VCaP (cell line): ENCODE results near the gene SLC34A3.
A peak's percentile ranks its signal among the peaks of the same experiment; 100 is the strongest.

ENCODE experiments used
- H3K27ac ChIP-seq: fragments of 450-650 bp; 2 replicates; pipeline ENCODE4 v1.5.1; 2017
- CTCF ChIP-seq: fragments of 450-650 bp; conservative IDR thresholded peaks from 2 replicates; pipeline ENCODE4 v1.5.1; 2017; ENCODE audit warnings: mild to moderate bottlenecking, moderate library complexity

SLC34A3 gene

GRCh38 chr9:137224830-137225694, 5.6 kb upstream of the SLC34A3 start, which contains the start of gene CYSRT1:
TSS of gene CYSRT1 (plus strand) at chr9:137225174. CDS start at chr9:137225622, 448 bp downstream.
- peak within 1 kb of the TSS; percentile 97 for H3K27ac ChIP-seq
- no peak for TF ChIP-seq CTCF

- no peak for TF ChIP-seq CTCF
- H3K27ac ChIP-seq: peak overlapping the region; percentile 97
These were observed 4.9 kb upstream of the SLC34A3 start for GRCh38 chr9:137225699-137226331.

- no peak for TF ChIP-seq CTCF
- H3K27ac ChIP-seq: peak overlapping the region; percentile 97
These were observed 4.2 kb upstream of the SLC34A3 start for GRCh38 chr9:137226338-137227053.

- peak within 1 kb of the TSS; percentile 97 for H3K27ac ChIP-seq
- peak; percentile 90 for TF ChIP-seq CTCF
These were observed 3.4 kb upstream of the SLC34A3 start, which contains the start of gene RNF224 for GRCh38 chr9:137227054-137227852. TSS of gene RNF224 (plus strand) at chr9:137227502. CDS start at chr9:137228336, 834 bp downstream.

- no peak for TF ChIP-seq CTCF
- H3K27ac ChIP-seq: peak overlapping the region; percentile 97
These were observed 2.7 kb upstream of the SLC34A3 start for GRCh38 chr9:137227853-137228505.

GRCh38 chr9:137228506-137228967, 2.2 kb upstream of the SLC34A3 start:
- H3K27ac ChIP-seq: peak overlapping the region; percentile 97; the same call in 1 of the 2 replicates
- no peak for TF ChIP-seq CTCF
